Endothelial cell (in vitro differentiated cells): ENCODE results near the gene RBFOX2. TPM values are rescaled to one million over a fixed set of nuclear protein-coding genes. Genes with fewer than 3 reads are reported as not detected.
A peak's percentile ranks its signal among the peaks of the same experiment; 100 is the strongest.

ENCODE experiments used
- DNase-seq: peaks from one replicate; pipeline ENCODE4 v3.0.0; 2021; ENCODE audit warnings: low spot score
- H3K27ac Mint-ChIP-seq: one replicate; pipeline ENCODE4 v1.8.0; 2021; ENCODE audit warnings: mixed read lengths, inconsistent platforms; ENCODE audit not compliant: unreplicated experiment
- H3K27me3 Mint-ChIP-seq: one replicate; pipeline ENCODE4 v1.8.0; 2021; ENCODE audit warnings: mild to moderate bottlenecking, moderate library complexity, mixed read lengths, inconsistent platforms; ENCODE audit not compliant: unreplicated experiment
- H3K36me3 Mint-ChIP-seq: one replicate; pipeline ENCODE4 v1.8.0; 2021; ENCODE audit warnings: mild to moderate bottlenecking, low read depth, mixed read lengths, inconsistent platforms; ENCODE audit not compliant: unreplicated experiment
- H3K4me1 Mint-ChIP-seq: one replicate; pipeline ENCODE4 v1.8.0; 2021; ENCODE audit warnings: mild to moderate bottlenecking, mixed read lengths, inconsistent platforms; ENCODE audit not compliant: unreplicated experiment
- H3K4me3 Mint-ChIP-seq: one replicate; pipeline ENCODE4 v1.8.0; 2021; ENCODE audit warnings: mild to moderate bottlenecking, mixed read lengths, inconsistent platforms; ENCODE audit not compliant: unreplicated experiment
- H3K9me3 Mint-ChIP-seq: one replicate; pipeline ENCODE4 v1.8.0; 2021; ENCODE audit warnings: mixed read lengths, inconsistent platforms; ENCODE audit not compliant: unreplicated experiment
- total RNA-seq: library from RNA; stranded (reverse); fragmentation: NEBNext Ultra II Directional; extraction: Animal tissue kit (Norgen Biotek cat#: 25700); gene quantifications from one replicate; pipeline ENCODE4 v1.2.1, GENCODE V29; 2021; ENCODE audit not compliant: unreplicated experiment
- TF ChIP-seq, protein P1 (sequence below): fragments of 200-600 bp; sonication (generic); IDR thresholded peaks from one replicate; pipeline ENCODE4 v1.5.0; 2021; ENCODE audit warnings: antibody characterized with exemption; ENCODE audit not compliant: unreplicated experiment

The RBFOX2 gene
- total RNA-seq, 1 donor from 2014 or later, result 228 TPM

DNA sequence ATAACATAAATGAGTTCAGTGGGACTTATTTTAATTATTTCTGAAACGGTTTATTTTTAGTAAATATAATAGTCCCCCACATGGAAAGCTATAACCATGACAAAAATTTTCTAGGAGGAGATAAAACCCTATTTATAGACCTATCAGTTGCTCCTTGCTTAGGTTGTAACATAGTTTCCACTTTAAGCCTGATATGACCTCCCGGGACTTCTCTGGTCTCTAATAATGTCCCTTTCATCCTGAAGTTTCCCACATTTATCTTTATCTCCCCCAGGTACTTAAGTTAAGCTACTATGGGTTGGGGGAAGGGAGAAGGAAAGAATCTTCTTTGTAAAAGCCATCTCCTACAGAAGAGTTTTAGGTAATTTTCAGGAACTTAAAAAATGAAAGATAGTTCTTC is 117.7 kb downstream of the RBFOX2 start:
- TF ChIP-seq, protein P1, sequence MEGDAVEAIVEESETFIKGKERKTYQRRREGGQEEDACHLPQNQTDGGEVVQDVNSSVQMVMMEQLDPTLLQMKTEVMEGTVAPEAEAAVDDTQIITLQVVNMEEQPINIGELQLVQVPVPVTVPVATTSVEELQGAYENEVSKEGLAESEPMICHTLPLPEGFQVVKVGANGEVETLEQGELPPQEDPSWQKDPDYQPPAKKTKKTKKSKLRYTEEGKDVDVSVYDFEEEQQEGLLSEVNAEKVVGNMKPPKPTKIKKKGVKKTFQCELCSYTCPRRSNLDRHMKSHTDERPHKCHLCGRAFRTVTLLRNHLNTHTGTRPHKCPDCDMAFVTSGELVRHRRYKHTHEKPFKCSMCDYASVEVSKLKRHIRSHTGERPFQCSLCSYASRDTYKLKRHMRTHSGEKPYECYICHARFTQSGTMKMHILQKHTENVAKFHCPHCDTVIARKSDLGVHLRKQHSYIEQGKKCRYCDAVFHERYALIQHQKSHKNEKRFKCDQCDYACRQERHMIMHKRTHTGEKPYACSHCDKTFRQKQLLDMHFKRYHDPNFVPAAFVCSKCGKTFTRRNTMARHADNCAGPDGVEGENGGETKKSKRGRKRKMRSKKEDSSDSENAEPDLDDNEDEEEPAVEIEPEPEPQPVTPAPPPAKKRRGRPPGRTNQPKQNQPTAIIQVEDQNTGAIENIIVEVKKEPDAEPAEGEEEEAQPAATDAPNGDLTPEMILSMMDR, result no peak
- DNase-seq, result no peak
- no peaks in the 10 kb centered on the region for H3K36me3 Mint-ChIP-seq

DNA sequence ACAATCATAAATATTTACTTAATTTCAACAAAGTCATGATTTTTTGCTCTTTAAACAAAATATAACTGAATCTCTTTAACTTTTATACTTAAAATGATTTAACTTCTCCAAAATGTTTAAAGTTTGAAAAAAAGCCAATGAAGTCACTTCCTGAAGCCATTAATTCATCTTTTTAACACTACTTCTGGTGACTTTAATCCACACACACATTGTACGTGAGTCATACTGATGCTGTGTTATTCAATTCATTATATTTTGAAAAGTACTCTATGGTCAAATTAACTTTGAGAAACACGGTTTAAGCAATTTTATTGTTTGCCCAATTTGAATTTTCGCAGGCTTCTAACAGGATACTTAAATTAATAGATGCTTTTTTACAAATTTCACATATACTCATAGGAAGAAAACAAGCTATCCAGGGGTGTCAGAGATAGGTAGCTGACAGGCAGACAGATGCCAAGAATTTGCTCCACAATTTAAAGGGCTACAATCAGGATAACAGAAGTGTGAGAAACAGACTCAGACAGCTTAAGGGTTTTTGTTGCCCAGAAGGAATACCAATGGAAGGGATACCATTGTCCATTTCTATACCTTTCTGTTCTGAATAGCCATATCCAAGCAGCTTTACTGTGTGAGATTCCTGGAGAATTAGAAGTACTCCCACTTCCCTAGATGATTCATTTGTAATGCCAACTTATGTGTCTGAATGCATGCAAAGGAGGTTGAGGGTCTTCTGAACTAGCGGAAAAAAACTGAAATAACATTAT is 118.4 kb downstream of the RBFOX2 start:
- no peak for DNase-seq
- Mint-ChIP-seq H3K27me3 (peaks cover 3% of the 10 kb centered on the region), H3K4me1 (peaks cover 40% of the 10 kb centered on the region), H3K4me3 (no peak overlapping the region), H3K36me3 (no peaks in the 10 kb centered on the region), H3K9me3 (no peaks in the 10 kb centered on the region), H3K27ac (no peak overlapping the region)
- TF ChIP-seq, protein P1, result no peak

More for the DNA sequence above, 117.7 kb downstream of the RBFOX2 start:
- Mint-ChIP-seq H3K27ac (no peak overlapping the region), H3K4me3 (no peak overlapping the region), H3K9me3 (no peaks in the 10 kb centered on the region), H3K4me1 (peaks cover 45% of the 10 kb centered on the region), H3K27me3 (peaks cover 3% of the 10 kb centered on the region)

DNA sequence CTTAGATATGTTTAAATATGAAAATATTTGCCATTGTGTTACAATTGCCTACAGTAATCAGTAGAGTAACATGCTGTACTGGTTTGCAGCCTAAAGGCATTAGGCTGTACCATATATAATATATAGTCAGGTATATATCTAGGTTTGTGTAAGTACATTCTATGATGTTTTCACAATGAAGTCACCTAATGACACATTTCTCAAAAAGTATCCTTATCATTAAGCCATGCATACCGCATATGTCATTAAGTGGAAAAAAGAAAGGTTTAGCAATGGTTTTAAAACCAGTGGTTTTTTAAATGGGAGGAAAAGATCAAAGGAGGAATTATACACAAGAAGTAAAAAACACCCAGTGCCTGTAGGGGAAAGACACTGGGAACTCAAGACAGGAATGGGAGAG is 122.7 kb downstream of the RBFOX2 start:
- no peaks in the 10 kb centered on the region for H3K36me3 Mint-ChIP-seq
- H3K4me1 Mint-ChIP-seq, result peaks cover 29% of the 10 kb centered on the region
- H3K27ac Mint-ChIP-seq, result no peak overlapping the region
- no peaks in the 10 kb centered on the region for H3K9me3 Mint-ChIP-seq
- H3K4me3 Mint-ChIP-seq, result no peak overlapping the region
- TF ChIP-seq, protein P1, result no peak
- peaks cover 6% of the 10 kb centered on the region for H3K27me3 Mint-ChIP-seq
- no peak for DNase-seq

DNA sequence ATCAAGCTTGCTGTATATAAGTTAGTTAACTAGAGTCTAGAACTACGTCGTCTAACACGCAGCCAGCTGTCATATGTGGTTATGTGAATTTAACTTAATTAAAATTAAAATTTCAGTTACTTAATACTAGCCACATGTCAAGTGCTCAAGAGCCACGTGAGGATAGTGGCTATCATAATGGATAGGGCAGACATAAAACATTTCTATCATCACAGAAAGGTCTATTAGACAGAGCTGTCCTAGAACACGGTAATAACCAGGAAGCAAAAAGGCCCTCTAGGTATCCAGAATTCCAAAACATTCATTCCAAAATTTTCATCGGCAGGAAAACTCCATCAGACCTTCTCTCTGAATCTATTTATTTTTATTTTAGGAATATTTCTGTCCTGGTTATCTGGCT is 123.9 kb downstream of the RBFOX2 start:
- DNase-seq, result no peak
- H3K36me3 Mint-ChIP-seq, result no peaks in the 10 kb centered on the region
- H3K4me1 Mint-ChIP-seq, result peaks cover 38% of the 10 kb centered on the region
- H3K4me3 Mint-ChIP-seq, result no peak overlapping the region
- no peaks in the 10 kb centered on the region for H3K9me3 Mint-ChIP-seq
- TF ChIP-seq, protein P1, result no peak
- no peak overlapping the region for H3K27ac Mint-ChIP-seq
- peaks cover 6% of the 10 kb centered on the region for H3K27me3 Mint-ChIP-seq

DNA sequence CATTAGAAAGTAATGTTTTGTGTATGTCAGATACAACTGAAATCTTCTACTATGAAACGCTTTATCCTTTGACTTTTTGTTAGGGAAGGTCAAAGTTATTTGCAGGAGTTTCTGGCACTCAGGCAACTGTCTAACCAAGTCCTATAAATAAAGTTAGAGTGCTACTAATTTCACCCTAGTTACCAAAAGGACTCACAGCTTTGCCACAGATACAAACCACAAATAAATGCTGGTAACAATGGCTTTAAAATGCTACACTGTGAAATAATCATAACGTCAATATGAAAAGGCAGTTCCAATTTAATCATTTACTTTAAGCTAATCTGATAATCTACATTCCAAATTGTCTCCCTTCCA is 124.3 kb downstream of the RBFOX2 start:
- no peaks in the 10 kb centered on the region for H3K36me3 Mint-ChIP-seq
- peak overlapping the region; percentile 68 for H3K27ac Mint-ChIP-seq
- no peak for DNase-seq
- H3K27me3 Mint-ChIP-seq, result peaks cover 5% of the 10 kb centered on the region
- H3K4me1 Mint-ChIP-seq, result peaks cover 41% of the 10 kb centered on the region
- no peak overlapping the region for H3K4me3 Mint-ChIP-seq
- no peaks in the 10 kb centered on the region for H3K9me3 Mint-ChIP-seq
- TF ChIP-seq, protein P1, result no peak
